RPMI8226 (cell line): Measurements from ENCODE around the gene AIF1.
A peak's percentile ranks its signal among the peaks of the same experiment; 100 is the strongest.
"Not testable (repeated sequence)": the region's sequence is repeated elsewhere in the genome, so short reads cannot be mapped to it uniquely, and the experiment has no call there.

Experiments used
- DNase-seq: peaks from one replicate; pipeline ENCODE4 v3.0.0-alpha.2; 2015

Gene AIF1

DNA sequence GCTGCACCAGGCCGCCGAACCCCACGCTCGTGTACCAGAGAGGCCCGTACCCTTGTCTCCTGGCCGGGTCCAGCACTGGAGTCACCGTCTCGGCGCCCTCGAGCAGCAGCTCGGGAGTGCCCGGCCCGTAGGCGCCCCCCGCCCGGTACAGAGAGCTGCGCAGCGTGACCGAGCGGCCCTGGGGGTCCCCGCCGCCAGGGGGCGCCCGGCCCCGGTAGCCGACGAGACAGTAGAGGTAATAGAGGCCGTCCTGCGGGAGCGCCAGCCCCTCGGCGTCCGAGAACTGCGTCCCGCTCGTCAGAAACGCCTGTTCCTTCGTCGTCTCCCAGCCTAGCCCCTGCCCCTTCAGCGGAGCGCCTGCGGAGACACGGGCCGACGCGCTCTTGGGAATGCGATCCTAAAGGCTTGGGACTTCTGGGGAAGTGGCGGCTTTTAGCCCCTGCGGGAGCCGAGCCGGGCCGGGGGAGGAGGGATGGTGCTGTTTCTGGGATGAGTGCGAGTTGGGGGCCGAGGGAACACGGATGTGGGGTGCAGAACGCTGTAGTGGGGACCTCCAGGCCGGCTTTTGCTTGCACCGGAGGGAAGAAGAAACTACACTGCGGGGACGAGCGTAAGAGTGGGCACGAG, 34.1 kb upstream of the AIF1 start:
- DNase-seq = peak; percentile 86

DNA sequence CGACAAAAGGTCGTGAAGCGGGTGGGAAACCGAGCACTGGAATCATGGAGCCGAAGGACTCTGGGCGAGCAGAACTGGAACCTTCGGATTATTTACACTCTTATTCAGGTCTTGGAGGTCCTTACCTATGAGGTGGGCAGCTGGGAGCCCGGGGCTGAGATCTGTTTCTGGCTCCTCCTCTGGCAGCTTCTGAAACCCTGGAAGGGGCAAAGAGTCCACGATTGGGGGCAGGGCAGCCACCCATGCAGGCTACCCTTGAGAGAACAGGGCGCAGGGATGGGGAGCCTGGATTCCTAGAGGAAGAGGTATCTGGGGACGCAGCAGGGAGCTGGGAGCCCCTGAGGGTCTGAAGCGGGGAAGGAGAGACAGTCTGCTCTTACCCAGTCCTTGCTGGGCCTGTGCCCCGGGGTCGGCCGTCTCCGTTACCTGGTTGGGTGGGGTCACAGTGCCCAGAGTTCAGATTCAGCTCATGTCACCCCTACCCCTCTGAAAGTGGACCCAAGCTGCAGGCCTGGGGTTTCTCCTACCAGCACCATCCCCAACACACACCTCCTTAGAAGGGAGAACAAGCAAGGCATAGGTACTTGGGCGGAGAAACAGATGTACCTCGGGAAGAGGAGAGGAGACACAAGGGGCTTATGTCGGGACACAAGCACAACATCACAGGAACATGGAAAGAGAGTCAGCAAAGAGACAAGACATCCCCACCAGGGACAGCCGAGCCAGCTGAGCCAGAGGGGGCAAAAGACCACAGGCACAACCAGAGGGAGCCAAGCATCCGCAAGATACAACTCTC, 33.4 kb upstream of the AIF1 start:
- no peak for DNase-seq

DNA sequence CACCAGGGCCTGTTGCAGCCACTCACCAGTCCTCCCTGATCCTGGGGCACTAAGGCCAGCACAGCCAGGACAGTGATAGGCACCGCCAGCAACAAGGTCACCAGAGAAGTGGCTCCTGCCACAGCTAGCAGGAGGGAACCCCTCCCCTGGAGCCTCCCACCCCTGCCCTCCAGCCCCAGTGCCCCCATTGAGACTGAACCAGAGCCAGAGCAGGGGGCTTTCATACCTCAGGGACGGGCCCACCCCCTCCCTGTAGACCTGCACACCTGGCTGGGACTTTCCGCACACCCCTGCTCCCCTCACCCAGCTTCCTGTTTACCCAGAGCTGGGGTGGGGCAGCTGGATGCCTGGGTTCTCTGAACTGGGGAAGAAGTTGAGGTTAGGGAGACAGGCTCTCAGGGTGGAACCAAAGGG, 32.8 kb upstream of the AIF1 start, which contains the start of gene LTB:
Gene LTB (minus strand): TSS at position 195 of the 414 bp plus-strand sequence. CDS start 7 bp downstream, at position 188.
- DNase-seq = peak; percentile 19

DNA sequence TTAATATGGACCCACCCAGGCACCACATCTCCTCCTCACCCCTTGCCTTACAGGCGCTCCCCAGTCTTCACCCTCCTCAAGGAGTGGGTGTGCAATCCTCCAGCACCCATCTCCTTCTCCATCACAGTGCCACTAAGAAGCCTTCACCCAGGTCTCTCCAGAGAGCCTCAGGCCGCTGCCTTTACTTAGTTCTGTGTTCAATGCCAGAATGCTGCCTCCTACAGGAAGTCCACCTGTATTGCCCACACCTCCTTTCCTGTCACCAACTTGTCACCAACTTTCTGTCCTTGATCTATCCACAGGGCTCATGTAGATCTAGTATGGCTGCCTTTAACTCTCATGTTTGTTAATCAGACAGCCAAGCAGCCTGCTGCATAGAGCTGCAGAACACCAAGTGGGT, 29.5 kb upstream of the AIF1 start:
- DNase-seq = peak; percentile 49

DNA sequence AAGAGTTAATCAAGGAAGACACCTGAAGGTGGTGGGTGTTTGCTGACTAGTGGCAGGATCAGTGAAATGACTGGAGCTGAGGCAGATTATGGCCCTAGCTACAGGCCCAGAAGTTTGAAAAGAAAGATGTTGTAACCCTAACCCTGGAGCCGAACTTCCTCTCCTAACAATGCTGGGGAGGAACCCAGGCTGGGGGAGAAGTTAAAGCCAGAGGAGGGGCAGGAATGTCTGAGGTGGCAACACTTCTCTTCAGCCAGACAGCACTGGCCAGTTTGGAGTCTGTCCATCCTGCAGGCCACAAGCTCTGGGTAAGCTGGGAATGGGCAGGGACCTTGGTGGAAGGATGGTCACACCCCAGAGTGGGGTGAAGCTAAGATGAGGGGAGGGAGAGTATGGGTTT, 29.0 kb upstream of the AIF1 start, which contains the start of gene LST1:
Gene LST1 (plus strand): TSS at position 270 of the 400 bp plus-strand sequence. CDS start 1,023 bp downstream, outside the sequence.
- no peak for DNase-seq

DNA sequence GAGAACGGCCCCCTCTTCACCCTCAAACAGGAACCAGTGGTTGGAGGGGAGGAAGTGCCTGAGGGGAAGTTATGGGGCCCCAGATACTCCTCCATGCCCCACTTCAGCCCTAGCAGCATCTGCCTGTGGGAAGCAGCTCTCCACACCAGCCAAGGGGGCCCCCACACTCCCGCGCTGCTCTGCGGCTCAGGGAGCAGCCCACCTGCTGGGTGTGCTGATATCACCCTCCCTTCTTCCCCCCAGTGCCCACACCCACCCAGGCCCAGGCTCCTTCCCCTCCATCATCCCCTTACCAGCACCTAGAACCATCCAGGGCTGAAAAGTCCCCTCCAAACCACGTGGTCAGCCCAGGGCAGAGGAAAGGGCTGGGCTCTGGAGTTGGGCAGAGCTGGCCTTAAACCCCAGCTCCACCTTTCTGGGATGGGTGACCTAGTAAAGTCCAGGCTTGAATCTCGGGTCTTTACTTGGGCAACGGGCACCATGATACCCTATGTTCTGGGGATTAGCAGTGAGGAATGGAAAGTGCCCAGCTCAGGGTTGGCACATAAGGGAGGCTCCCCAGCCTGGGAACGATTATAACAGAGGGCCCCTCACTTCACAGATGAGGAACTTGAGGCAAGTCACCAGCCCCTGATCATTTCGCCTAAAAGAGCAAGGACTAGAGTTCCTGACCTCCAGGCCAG, 28.3 kb upstream of the AIF1 start:
- no peak for DNase-seq

DNA sequence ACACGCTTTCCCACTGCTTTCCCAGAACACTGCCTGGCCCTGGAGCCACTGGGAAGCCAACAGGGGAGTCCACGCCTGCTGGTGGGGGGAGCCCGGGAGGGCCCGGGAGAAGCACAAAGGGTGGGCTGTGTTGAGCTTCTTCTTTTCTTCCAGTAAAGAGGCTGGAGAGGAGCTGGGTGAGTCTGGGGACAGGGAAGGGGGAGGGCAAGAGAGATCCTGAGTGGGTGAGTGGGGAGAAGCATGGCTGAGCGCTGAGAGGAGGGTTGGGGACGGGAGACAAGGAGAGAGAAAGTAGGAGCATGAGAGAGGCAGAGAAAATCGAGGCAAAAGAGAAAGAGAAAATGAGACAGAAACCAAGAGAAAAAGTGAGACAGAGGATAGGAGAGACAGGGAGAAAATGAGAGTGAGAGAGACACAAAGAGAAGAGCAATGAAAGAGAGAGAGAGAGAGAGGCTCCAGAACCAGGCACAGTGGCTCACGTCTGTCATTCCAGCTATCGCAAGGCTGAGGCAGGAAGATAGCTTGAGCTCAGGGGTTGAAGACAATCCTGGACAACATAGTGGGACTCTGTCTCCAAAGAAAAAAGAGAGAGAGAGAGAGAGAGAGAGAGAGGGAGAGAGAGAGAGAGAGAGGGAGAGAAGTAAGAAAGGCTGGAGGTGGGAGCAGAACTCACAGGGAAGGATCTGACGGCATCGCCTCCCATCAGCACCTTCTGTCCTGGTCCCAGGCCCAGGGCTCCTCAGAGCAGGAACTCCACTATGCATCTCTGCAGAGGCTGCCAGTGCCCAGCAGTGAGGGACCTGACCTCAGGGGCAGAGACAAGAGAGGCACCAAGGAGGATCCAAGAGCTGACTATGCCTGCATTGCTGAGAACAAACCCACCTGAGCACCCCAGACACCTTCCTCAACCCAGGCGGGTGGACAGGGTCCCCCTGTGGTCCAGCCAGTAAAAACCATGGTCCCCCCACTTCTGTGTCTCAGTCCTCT, 26.9 kb upstream of the AIF1 start:
- DNase-seq = no peak

DNA sequence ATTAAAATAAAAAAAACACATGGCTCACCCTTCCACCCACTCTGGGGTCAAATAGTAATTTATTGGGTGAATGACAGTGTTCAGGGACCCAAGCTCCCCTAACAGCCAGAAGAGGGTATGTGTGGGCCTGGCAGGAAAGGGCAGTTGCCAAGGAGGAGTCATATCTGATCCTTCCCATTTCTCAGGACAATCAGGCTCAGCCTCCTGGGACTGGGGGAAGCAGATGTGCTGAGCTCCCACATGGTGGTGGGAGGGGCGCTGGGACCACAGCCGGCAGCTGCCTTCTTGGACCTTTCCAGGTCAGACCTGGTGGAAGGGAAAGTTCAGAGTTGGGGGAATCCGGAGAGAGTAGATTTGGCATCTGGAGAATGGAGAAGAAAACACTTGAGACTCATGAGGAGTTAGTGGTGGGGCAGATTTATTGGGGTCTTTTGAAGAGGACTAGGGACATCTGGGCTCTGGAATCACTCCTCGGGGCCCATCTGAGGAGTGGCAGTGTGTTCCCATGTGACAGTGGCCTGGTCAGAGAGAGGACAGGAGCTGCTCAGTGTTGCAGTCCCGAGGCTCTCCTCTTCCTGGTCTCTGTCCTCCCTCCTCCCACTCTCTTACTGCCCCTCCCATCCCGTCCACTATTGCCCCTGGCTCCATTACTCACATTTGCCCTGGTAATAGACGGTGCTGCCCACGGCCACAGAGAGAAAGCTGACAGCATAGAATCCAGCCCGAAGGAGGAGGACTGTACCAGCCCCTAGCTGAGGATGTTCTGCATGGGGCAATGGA, 26.0 kb upstream of the AIF1 start:
- DNase-seq = no peak

DNA sequence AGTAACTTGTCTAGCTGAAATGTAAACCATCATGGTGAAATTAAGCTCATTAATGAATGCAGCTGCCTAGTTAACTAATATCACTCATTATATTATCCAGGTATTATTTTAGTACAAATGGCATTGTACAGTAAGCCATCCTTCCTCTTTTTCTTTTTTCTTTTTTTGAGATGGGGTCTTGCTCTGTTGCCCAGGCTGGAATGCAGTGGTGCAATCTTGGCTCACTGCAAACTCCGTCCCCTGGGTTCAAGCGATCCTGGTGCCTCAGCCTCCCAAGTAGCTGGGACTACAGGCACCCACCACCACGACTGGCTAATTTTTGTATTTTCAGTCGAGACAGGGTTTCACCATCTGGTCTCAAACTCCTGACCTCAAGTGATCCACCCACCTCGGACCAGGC, 24.3 kb upstream of the AIF1 start:
- DNase-seq = not testable (repeated sequence)

DNA sequence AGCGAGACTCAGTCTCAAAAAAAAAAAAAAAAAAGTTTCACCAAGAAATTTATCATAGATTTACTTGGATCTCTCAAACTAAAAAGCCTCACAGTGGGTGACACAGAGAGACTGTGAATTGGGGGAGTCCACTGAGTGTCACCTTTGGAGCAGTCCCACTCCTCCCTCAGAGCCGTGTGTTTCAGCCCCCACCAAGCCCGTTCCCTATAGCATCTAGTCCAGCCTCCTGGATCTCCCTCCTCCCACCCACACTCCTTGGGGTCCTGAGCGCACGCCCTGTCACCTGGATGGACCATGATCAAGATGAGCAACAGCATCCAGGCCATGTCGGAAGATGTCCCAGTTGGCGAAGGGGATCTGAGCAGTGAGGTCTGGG, 22.6 kb upstream of the AIF1 start:
- no peak for DNase-seq

DNA sequence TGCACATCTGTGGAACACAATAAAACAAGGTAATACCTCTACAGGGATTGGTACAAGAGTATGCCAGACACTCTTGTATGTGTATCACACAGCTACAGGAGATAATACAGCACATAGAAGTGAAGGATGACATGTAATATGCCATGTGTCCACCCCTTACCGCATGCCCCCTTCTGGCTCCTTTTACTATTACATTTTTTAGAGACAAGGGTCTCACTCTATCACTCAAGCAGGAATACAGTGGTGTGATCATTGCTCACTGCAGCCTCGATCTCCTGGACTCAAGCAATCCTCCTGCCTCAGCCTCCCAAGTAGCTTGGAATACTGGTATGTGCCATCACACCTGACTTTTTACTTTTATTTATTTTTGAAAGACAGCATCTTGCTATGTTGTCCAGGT, 18.0 kb upstream of the AIF1 start:
- peak; percentile 55 for DNase-seq

DNA sequence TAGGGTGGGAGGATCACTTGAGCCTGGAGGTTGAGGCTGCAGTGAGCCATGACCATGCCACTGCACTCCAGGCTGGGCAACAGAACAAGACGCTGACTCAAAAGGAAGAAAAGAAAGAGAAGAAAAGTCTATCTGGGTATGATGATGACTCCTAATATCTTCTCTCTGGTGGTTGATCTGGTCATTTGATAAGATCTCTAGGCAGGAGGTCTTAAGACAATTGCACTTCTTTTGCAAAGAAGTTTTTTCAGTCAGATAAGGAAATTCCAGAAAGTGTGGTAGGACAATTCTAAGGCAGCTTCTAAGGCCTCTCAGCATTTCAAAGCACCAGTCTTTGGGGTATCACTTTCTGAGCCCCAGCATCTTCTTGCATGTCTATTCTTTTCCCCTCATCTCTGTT, 7.7 kb upstream of the AIF1 start:
- DNase-seq = no peak

DNA sequence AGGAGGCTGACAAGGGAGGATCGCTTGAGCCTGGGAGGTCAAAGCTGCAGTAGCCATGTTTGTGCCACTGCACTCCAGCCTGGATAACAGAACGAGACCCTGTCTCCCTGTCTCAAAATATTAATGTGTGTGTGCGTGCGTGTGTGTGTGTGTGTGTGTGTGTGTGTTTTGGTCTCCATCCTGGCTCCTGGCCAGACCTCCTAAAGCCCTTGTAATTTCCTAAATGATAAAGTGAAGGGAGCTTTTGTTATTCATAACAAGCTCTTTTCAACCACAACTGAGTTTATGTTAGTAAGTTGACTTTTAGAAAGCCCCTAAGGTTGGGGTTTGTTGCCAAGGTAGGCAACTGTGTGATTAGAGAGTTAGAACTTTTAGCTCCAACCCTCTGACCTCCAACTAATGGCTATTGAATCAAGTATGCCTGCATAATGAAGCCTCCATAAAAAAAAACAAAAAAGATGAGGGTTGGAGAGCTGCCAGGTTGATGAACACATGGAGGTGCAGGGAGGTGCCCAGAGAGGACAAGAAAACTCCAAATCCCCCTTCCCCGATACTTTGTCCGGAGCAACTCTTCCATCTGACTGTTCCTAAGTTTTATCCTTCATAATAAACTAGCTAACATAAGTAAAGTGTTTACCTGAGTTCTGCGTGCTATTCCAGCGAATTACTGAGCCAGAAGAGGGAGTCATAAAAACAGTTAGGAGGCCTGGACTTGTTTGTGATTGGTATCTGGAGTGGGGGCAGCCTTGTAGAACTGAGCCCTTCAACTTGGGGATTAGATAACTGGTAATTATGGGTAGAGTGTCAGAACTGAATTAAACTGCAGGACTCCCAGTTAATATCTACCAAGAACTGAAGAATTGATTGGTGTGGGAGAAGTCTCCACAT, 5.3 kb upstream of the AIF1 start:
- no peak for DNase-seq

DNA sequence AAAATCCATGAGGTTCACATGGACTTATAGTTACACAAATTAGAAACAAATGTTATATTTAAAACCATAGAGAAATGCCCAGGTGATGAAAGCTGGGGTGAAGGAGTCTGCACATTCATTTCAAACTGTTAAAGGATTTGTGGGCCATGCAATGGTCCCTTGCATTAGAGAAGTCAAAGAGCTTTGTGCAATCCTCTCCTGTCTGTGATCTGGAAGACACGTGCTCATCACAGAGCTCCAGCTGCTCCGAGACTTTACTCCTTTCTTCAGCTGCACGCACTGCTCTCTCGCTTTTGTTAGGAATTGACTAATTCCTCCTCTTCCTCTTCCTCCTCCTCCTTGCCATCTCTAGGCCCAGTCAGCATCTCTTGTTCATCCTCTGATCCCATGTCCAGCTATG, 4.1 kb upstream of the AIF1 start:
- DNase-seq = no peak

DNA sequence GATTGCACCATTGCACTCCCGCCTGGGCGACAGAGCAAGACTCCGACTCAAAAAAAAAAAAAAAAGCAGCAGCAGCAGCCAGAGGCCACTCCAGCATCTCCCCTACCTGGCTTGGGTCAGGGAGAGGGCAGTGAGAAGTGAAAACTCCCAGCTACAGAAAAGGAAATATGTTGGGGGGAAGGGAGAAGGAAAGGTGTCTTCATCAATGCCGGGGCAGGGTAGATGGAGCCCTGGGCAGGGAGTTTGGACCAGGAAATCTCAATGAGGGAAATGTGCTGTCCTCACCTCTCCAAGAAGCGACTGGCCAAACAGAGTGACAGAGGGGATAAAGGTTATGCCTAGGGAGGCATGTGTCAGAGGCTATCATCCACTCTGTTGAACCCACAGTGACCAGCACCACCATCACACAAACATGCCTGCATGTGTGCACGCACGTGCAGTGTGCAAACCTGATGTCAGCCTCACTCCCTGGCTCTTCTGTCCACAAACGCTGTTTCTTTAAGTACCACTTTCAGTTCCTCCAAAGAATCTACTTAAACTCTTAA, 887 bp upstream of the AIF1 start:
- peak; percentile 85 for DNase-seq

DNA sequence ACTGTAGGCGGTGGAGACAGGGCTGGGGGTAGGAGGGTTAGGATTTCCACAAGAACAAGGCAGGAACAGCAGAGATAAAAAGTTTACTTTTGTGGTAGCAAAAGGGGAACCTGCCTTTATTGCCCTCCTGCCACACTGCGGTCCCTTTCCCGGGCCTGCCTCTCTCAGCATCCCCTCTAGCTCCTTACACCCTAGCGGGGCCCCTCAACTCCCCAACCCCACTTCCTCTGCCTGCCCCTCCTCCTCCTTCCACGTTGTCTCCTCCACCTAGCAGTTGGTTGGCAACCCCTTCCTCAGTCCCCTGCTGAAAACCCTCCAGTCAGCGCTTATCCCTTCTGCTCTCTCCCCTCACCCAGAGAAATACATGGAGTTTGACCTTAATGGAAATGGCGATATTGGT, 714 bp downstream of the AIF1 start:
- no peak for DNase-seq

DNA sequence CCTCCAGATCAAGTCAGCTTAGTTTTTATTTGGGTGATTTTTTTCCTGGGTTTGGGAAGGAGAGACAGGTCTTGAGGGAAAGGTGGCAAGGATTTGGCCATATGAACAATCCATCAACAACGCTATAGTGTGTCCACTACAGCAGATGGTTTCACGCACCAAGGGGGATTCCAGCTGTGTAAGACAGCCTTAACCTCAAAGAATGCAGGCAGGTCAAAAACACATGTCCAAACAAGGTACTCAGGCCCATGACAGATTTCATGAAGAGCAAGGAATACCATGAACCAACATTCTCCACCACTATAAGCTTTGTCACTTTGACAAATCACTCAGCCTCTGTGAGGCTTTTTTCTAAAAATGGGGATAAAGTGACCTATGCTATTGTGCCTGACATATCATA, 2.0 kb downstream of the AIF1 start:
- DNase-seq = no peak

DNA sequence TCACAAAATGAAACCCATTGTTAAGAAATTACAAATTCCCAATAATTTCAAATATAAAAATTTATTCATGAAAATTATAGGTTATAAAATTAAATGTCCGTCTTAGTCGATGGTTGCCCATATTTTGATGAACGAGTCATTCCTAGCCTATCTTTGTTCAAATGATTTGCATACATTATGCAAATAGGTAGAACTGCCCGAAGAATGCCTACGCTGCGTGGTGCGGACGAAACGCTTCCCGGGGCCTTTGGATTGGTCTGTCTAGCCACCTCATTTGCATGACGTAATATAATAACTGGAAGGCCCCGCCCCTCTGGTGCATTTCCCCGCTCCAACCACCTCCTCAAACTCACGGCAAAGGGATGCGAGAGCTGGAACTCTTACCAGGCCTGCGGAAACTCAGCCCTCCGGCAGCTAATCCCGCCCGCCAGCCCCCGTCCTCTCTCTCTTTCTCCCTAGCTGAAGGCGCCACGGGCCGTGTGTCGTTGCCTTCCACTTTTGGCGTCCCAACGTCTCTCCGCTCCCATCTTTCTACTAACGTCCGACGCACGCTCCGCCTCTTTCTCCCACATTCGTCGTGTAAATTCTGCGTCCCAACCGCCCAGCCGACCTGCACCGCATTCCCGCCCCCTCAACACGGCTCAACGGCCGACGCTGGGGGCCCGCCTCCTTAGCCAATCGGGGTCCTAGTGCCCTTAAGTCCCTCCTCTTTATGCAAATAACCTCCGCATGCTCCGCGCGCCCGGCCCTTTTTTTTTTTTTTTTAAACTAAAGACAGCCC, 5.0 kb downstream of the AIF1 start:
- DNase-seq = peak; percentile 99

DNA sequence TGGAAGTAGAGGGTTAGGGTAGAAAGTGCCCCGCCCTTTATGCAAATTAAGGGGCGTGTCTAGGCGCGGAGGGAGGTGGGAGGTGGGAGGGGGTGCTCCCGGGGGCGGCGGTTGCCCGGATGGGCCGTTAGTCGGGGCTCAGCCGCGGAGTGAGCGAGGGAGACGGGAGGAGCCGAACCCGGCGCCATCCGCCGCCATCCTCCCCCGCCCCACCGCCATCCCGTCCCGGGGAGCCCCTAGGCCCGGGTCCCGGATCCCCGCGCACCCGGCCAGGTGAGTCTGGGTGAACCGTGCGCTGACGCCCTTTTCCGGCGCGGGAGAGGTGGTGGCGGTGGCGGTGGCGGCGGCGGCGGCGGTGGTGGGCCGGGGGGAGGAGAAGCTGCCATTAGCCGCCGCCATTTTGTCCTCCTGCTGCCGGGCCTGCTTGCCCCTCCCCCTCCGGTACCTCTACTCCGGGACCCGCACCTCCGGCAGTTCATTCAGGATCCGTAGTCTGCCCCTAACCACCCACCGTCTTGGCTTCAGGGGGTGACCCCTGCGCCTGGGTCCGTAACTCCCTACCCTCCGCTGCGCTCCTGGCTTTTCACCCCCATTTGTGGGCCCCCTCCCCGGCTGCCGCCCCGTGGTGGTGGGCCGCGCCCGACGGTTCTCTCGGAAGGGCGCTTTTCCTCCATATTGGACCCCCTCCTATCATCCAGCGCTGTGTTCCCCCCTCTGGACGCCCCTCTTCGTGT, 5.7 kb downstream of the AIF1 start, which contains the start of gene PRRC2A:
Gene PRRC2A (plus strand): TSS at position 130 of the 734 bp plus-strand sequence. CDS start 2,075 bp downstream, outside the sequence.
- DNase-seq = no peak
